ENCODE results near the gene CARS1. TPM values are rescaled to one million over a fixed set of nuclear protein-coding genes. Genes with fewer than 3 reads are reported as not detected.

Gene CARS1
- total RNA-seq, 4 donors from 2014 or later = 31.5 to 46.5 (median 34.7) TPM

DNA sequence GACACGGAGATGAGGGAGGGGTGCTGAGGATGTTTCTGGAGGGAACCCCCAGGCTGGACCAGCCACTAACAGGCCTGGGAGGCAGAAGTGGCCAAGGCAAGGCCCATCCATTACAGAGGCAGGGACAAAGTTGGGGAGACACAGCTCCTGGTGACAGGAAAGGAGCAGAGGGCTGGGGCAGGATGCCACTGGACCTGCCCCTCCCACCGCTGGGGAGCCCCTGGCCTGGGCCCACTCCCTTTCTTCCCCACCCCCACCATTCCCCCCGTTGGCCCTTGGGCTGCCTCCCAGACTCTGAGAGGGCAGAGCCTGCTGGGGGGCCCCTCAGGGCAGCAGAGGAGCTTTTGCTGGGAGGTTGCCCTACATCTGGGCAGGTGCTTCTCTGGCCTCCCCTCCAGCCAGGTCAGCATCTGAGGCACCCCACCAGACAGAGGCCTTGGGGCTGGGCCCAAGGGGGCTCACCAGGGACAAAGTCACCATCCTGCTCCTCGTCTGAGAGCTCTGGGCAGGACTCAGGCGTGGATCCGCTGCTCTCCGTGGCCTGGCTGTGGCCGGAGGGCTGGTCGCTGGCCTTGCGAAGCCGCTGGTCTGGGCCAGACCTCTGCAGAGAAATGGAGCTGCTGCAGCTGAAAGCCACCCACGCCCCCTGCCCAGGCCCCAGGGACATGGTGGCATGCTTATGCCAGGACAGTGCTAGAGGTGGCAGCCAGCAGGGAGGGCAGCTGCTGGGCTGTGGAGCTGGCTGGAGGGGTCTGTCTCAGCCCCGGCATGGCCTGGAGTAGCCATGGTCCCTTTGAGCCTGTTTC, 33.1 kb upstream of the CARS1 start:
- Histone ChIP-seq H3K4me1 (peaks cover 6 to 15% of the 10 kb centered on the region in 2 donors), H3K9me3 (no peaks in the 10 kb centered on the region), H3K27ac (no peak overlapping the region), H3K27me3 (no peaks in the 10 kb centered on the region), H3K4me3 (no peak overlapping the region), H3K36me3 (no peaks in the 10 kb centered on the region)
- intact Hi-C loops (cut with DNase I; ENCODE audit: low total_unique reads) = loop anchor here (2.0 kb wide), 1 partner anchor 39 kb away; no protein-coding TSS in a partner anchor
- DNase-seq (peak in 1 of 2 donors; percentile 10), ATAC-seq (no peak)
- no peak for TF ChIP-seq POLR2A (IDR thresholded peaks at IDR 0.05)
- TF ChIP-seq, protein P1, sequence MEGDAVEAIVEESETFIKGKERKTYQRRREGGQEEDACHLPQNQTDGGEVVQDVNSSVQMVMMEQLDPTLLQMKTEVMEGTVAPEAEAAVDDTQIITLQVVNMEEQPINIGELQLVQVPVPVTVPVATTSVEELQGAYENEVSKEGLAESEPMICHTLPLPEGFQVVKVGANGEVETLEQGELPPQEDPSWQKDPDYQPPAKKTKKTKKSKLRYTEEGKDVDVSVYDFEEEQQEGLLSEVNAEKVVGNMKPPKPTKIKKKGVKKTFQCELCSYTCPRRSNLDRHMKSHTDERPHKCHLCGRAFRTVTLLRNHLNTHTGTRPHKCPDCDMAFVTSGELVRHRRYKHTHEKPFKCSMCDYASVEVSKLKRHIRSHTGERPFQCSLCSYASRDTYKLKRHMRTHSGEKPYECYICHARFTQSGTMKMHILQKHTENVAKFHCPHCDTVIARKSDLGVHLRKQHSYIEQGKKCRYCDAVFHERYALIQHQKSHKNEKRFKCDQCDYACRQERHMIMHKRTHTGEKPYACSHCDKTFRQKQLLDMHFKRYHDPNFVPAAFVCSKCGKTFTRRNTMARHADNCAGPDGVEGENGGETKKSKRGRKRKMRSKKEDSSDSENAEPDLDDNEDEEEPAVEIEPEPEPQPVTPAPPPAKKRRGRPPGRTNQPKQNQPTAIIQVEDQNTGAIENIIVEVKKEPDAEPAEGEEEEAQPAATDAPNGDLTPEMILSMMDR (IDR thresholded peaks at IDR 0.05 in 4 of 5, conservative IDR thresholded peaks at IDR 0.05 in 1 of 5) = no peak
- in situ Hi-C loops (cut with MboI; ENCODE audit: low sequenced_read_pairs in 4 of 4) = loop anchor here (5.0 to 10.0 kb wide), 2 partner anchors 48 to 55 kb away; no protein-coding TSS in a partner anchor

DNA sequence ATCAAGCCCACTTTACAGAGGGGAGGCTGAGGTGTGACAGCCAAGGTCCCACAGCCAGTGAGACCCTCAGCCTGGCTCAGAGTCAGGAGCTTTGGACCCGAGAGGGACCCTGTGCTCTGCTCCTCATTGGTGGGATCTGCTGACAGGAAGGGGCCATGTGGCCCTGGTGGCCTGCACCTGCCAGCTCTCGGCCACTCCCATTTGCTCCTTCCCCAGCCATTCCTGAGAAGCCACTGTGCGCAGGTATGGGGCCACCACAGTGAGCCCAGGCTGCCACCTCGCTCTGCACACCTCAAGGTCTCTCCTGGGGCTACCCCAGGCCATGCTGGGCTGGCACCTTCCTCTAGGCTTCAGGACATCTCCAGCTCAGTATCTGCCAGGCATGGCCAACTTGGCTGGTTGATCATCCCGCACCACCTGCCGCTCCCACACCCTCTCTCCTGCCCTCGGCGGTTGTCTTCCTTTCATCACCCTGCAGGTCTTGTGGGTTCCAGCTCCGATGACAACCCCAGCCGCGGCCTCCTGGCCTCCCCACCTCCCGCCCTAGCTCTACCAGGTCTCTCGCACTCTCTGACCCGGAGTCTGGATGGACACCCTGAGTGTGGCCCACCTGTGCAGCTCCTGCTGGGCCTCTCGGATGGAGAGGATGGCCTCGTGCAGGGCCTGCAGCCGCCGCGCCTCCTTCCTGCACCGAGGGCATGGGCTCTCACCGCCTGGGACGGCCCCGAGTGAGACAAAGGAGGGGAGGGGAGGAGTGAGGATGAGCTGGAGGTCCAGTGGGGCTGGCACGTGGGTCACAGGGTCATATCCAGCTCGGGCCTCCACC, 32.2 kb upstream of the CARS1 start:
- DNase-seq (peak in 1 of 2 donors; percentile 11), ATAC-seq (no peak)
- intact Hi-C loops (cut with DNase I; ENCODE audit: low total_unique reads) = loop anchor here (2.0 kb wide), 1 partner anchor 39 kb away; no protein-coding TSS in a partner anchor
- Histone ChIP-seq H3K4me3 (no peak overlapping the region), H3K36me3 (no peaks in the 10 kb centered on the region), H3K27ac (peak overlapping the region in 3 of 4 donors; percentile 24 to 37 (median 25)), H3K27me3 (no peaks in the 10 kb centered on the region), H3K4me1 (peaks cover 6 to 11% of the 10 kb centered on the region in 2 donors), H3K9me3 (no peaks in the 10 kb centered on the region)
- TF ChIP-seq, protein P1 (IDR thresholded peaks at IDR 0.05 in 4 of 5, conservative IDR thresholded peaks at IDR 0.05 in 1 of 5) = no peak
- TF ChIP-seq POLR2A (IDR thresholded peaks at IDR 0.05) = no peak
- in situ Hi-C loops (cut with MboI; ENCODE audit: low sequenced_read_pairs in 4 of 4) = loop anchor here (5.0 to 10.0 kb wide), 2 partner anchors 47 to 55 kb away; no protein-coding TSS in a partner anchor

DNA sequence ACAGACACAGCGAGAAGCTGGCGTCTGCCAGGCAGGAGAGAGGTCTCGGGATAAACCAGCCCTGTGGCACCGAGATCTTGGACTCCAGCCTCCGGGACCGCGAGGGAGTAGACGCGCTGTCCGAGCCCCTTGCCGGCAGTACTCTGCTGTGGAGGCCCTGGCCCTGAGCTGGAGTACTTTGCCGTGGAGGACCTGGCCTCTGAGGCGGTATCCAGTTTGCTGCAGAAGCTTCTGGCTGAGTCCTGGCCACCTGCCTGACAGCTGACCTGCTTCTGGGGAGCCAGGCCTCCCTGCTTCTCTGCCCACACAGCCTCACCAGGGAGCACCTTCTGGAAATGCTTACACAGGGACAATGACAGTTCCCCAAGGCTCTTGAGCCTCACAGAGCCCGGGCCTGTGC, 31.6 kb upstream of the CARS1 start:
- in situ Hi-C loops (cut with MboI; ENCODE audit: low sequenced_read_pairs in 4 of 4) (no loop called here), intact Hi-C loops (cut with DNase I; ENCODE audit: low total_unique reads) (no loop called here)
- no peaks in the 10 kb centered on the region for H3K36me3 ChIP-seq
- H3K27me3 ChIP-seq = peaks cover 0 to 4% (median 0%) of the 10 kb centered on the region in 3 donors
- H3K4me3 ChIP-seq = no peak overlapping the region
- ATAC-seq (peak; percentile 42 to 43), DNase-seq (peak in 1 of 2 donors; percentile 41)
- H3K27ac ChIP-seq = peak overlapping the region in 3 of 4 donors; percentile 24 to 37 (median 25)
- TF ChIP-seq POLR2A (IDR thresholded peaks at IDR 0.05) = no peak
- TF ChIP-seq, protein P1 (IDR thresholded peaks at IDR 0.05 in 4 of 5, conservative IDR thresholded peaks at IDR 0.05 in 1 of 5) = no peak
- H3K9me3 ChIP-seq = no peaks in the 10 kb centered on the region
- H3K4me1 ChIP-seq = peaks cover 6 to 11% of the 10 kb centered on the region in 2 donors

DNA sequence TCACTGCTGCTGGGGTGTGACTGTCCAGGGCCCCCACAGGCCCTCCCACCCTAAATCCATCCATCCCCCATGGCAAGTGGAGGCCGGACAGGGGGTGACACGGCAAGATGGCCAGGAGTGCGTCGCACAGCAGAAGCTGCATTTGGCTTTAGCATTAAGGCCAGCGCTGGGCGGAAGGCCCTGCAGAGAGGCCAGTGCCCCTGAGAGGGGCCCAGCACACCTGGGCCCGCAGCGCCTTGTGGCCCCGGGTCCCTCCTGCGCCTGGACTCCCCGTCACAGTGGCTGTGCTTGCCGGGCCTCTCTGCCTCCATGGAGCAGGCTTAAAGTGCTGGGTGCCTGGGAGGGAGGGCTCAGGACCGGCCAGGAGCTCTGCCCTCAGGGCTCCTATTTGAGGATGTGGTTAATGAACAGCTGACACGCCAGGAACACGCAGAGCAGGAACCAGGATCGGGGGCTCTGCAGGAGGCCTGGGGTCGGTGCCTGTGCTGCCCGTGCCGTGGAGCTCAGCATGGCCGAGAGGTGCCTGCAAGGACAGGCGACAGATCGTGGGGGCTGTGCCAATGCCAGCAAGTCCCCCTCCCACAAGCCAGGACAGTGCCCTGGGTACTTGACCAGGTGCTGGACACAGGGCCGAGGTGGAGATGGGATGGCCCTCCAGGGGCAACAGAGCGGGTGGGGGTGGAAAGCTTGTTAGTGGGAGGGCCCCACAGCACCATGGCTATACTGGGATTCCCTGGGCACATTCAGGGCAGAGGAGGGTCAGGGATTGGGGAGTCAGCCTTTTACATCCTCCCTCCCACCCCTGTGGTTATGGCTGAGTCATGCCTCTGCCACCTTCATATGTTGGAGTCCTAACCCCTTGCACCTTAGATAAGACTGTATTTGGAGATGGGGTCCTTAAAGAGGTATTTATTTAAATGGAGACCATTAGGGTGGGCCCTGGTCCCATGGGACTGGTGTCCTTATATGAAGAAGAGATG, 30.9 kb upstream of the CARS1 start:
- H3K4me1 ChIP-seq = peaks cover 6 to 11% of the 10 kb centered on the region in 2 donors
- intact Hi-C loops (cut with DNase I; ENCODE audit: low total_unique reads) = no loop called here
- H3K4me3 ChIP-seq = no peak overlapping the region
- no peak for ATAC-seq
- TF ChIP-seq, protein P1 (IDR thresholded peaks at IDR 0.05 in 4 of 5, conservative IDR thresholded peaks at IDR 0.05 in 1 of 5) = no peak
- TF ChIP-seq POLR2A (IDR thresholded peaks at IDR 0.05) = no peak
- no peaks in the 10 kb centered on the region for H3K9me3 ChIP-seq
- in situ Hi-C loops (cut with MboI; ENCODE audit: low sequenced_read_pairs in 4 of 4) = no loop called here
- DNase-seq = no peak
- H3K27me3 ChIP-seq = peaks cover 0 to 4% (median 3%) of the 10 kb centered on the region in 3 donors
- peak overlapping the region in 2 of 4 donors; percentile 25 to 37 for H3K27ac ChIP-seq
- no peaks in the 10 kb centered on the region for H3K36me3 ChIP-seq

Measured in gastrocnemius medialis (tissue), 4 donors.